Erythroblast (primary cell): ENCODE results near the gene CHST15.

Source experiments
- GATA1 ChIP-seq: IDR thresholded peaks from 2 replicates; pipeline ENCODE4 v1.6.1; 2011; ENCODE audit warnings: low read depth, mild to moderate bottlenecking, control low read depth, low read length, moderate library complexity
- POLR2A ChIP-seq: IDR thresholded peaks from 2 replicates; pipeline ENCODE4 v1.6.1; 2011; ENCODE audit warnings: mild to moderate bottlenecking, low read length

GRCh38 chr10:124019886-124020797 lies 73.3 kb downstream of the CHST15 start:
- no peak for TF ChIP-seq POLR2A
- no peak for TF ChIP-seq GATA1
